CD8-positive, alpha-beta memory T cell (primary cell): Measurements from ENCODE around the gene TAGLN3. TPM values are rescaled to one million over a fixed set of nuclear protein-coding genes. Genes with fewer than 3 reads are reported as not detected.

Experiments
- CTCF ChIA-PET: fragments of 350-600 bp; sonication (Branson Sonifier 250); formaldehyde crosslinking; loops from one replicate; lab custom pipeline; 2021; ENCODE audit warnings: antibody characterized with exemption; lab: Charles Lee
- POLR2A ChIA-PET: fragments of 350-600 bp; sonication (Branson Sonifier 250); formaldehyde crosslinking; loops from one replicate; lab custom pipeline; 2021; ENCODE audit warnings: antibody characterized with exemption; lab: Charles Lee
- DNase-seq, 5 donors: peaks; one replicate each; pipeline versions ENCODE4 v3.0.0 to v3.0.0-alpha.2; 2020 to 2022; ENCODE audit warnings: mixed read lengths in 1 of 5
- H3K27ac ChIP-seq: one replicate; pipeline ENCODE4 v1.7.0; 2013; ENCODE audit warnings: low read depth, mild to moderate bottlenecking, low read length, moderate library complexity
- H3K27me3 ChIP-seq: 2 replicates; pipeline ENCODE4 v1.7.0; 2013; ENCODE audit warnings: low read length, mild to moderate bottlenecking; ENCODE audit not compliant: insufficient read depth, poor library complexity, severe bottlenecking
- H3K36me3 ChIP-seq: 2 replicates; pipeline ENCODE4 v1.7.0; 2013; ENCODE audit warnings: mild to moderate bottlenecking, low read length, moderate library complexity; ENCODE audit not compliant: insufficient read depth
- H3K4me1 ChIP-seq: 2 replicates; pipeline ENCODE4 v1.7.0; 2013; ENCODE audit warnings: mild to moderate bottlenecking, low read length, moderate library complexity; ENCODE audit not compliant: insufficient read depth
- H3K4me3 ChIP-seq: 2 replicates; pipeline ENCODE4 v1.7.0; 2013; ENCODE audit warnings: mild to moderate bottlenecking, low read length
- H3K9me3 ChIP-seq: 2 replicates; pipeline ENCODE4 v1.7.0; 2013; ENCODE audit warnings: mild to moderate bottlenecking, low read length
- H3K27ac Mint-ChIP-seq, 8 donors: one replicate each; pipeline ENCODE4 v1.8.0; 2020 to 2021; ENCODE audit warnings: mixed read lengths in 8 of 8, mild to moderate bottlenecking in 6 of 8, inconsistent platforms in 3 of 8, moderate library complexity in 3 of 8
- H3K27me3 Mint-ChIP-seq, 2 donors: one replicate each; pipeline ENCODE4 v1.8.0; 2020 to 2021; ENCODE audit warnings: mixed read lengths in 2 of 2, mild to moderate bottlenecking in 1 of 2, moderate library complexity in 1 of 2
- H3K36me3 Mint-ChIP-seq, 3 donors: one replicate each; pipeline ENCODE4 v1.8.0; 2020 to 2021; ENCODE audit warnings: mixed read lengths in 3 of 3, inconsistent platforms in 1 of 3, mild to moderate bottlenecking in 1 of 3
- H3K4me1 Mint-ChIP-seq, 3 donors: one replicate each; pipeline ENCODE4 v1.8.0; 2020 to 2021; ENCODE audit warnings: mixed read lengths in 3 of 3, inconsistent platforms in 1 of 3, mild to moderate bottlenecking in 1 of 3
- H3K4me3 Mint-ChIP-seq, 7 donors: one replicate each; pipeline ENCODE4 v1.8.0; 2020 to 2021; ENCODE audit warnings: mixed read lengths in 7 of 7, mild to moderate bottlenecking in 6 of 7, moderate library complexity in 4 of 7, inconsistent platforms in 2 of 7
- H3K9me3 Mint-ChIP-seq, 5 donors: one replicate each; pipeline ENCODE4 v1.8.0; 2020 to 2022; ENCODE audit warnings: mixed read lengths in 5 of 5, mild to moderate bottlenecking in 3 of 5, moderate library complexity in 2 of 5, inconsistent platforms in 1 of 5
- polyA plus RNA-seq: library from polyadenylated mRNA; unstranded; fragments of 300-500 nt; fragmentation: Illumina TruSeq; gene quantifications from one replicate; pipeline ENCODE4 v1.2.3, GENCODE V29; 2021
- total RNA-seq, 2 experiments: library from RNA; stranded (reverse); gene quantifications; one replicate each; pipeline ENCODE4 v1.2.3, GENCODE V29; 2021

TAGLN3 gene
- total and polyA plus RNA-seq, 3 experiments from 2014 or later: not detected

- H3K27ac Mint-ChIP-seq: peak overlapping the region; percentile 88 to 96 (median 92)
- no peaks in the 10 kb centered on the region for H3K9me3 Mint-ChIP-seq
- CTCF ChIA-PET: interaction anchor here (1.0 to 3.9 kb wide), 12 partner anchors 10 to 551 kb away, joined by 3 to 28 read pairs (median 6); partner anchors contain the start of gene PHLDB2
These were observed 19.2 kb upstream of the TAGLN3 start for GRCh38 chr3:111979434-111980038.

GRCh38 chr3:111980716-111981456, 17.8 kb upstream of the TAGLN3 start:
- H3K4me3 ChIP-seq: no peak overlapping the region
- H3K9me3 ChIP-seq: no peaks in the 10 kb centered on the region
- no peak overlapping the region for H3K27ac ChIP-seq
- peaks cover 37% of the 10 kb centered on the region for H3K4me1 ChIP-seq
- no peaks in the 10 kb centered on the region for H3K36me3 ChIP-seq
- H3K27ac Mint-ChIP-seq: peak overlapping the region in 5 of 8 donors; percentile 12 to 66 (median 26)
- H3K27me3 Mint-ChIP-seq: peaks cover 0 to 2% of the 10 kb centered on the region in 2 donors
- no peaks in the 10 kb centered on the region for H3K9me3 Mint-ChIP-seq
- H3K4me3 Mint-ChIP-seq: peak overlapping the region; percentile 34 to 97 (median 91)
- ChIA-PET CTCF (no interaction called here), POLR2A (no interaction called here)
- H3K4me1 Mint-ChIP-seq: peaks cover 56 to 72% (median 67%) of the 10 kb centered on the region in 3 donors
- DNase-seq: no peak
- H3K27me3 ChIP-seq: no peaks in the 10 kb centered on the region
- peaks cover 0 to 34% (median 7%) of the 10 kb centered on the region in 3 donors for H3K36me3 Mint-ChIP-seq

More at GRCh38 chr3:111979434-111980038, 19.2 kb upstream of the TAGLN3 start:
- H3K36me3 ChIP-seq: no peaks in the 10 kb centered on the region
- H3K27me3 ChIP-seq: no peaks in the 10 kb centered on the region
- Mint-ChIP-seq H3K4me3 (peak overlapping the region; percentile 90 to 98 (median 93)), H3K36me3 (peaks cover 0 to 25% (median 7%) of the 10 kb centered on the region in 3 donors), H3K27me3 (peaks cover 0 to 2% of the 10 kb centered on the region in 2 donors), H3K4me1 (peaks cover 43 to 58% (median 53%) of the 10 kb centered on the region in 3 donors)
- DNase-seq: peak in 2 of 5 donors; percentile 19 to 25
- H3K27ac ChIP-seq: peak overlapping the region; percentile 87
- POLR2A ChIA-PET: interaction anchor here (0.5 to 2.1 kb wide), 9 partner anchors 9 to 652 kb away, joined by 3 to 13 read pairs (median 5); partner anchors contain the start of genes ATG3 and SLC35A5
- peak overlapping the region; percentile 97 for H3K4me3 ChIP-seq
- H3K9me3 ChIP-seq: no peaks in the 10 kb centered on the region
- H3K4me1 ChIP-seq: peaks cover 37% of the 10 kb centered on the region

- H3K27me3 ChIP-seq: no peaks in the 10 kb centered on the region
- H3K4me1 Mint-ChIP-seq: peaks cover 57 to 74% (median 71%) of the 10 kb centered on the region in 3 donors
- peaks cover 0 to 37% (median 7%) of the 10 kb centered on the region in 3 donors for H3K36me3 Mint-ChIP-seq
These were observed 17.3 kb upstream of the TAGLN3 start for GRCh38 chr3:111981457-111981763.

GRCh38 chr3:111984636-111985298, 14.0 kb upstream of the TAGLN3 start:
- Mint-ChIP-seq H3K9me3 (no peaks in the 10 kb centered on the region), H3K27ac (peak overlapping the region; percentile 9 to 89 (median 24)), H3K27me3 (no peaks in the 10 kb centered on the region), H3K4me3 (peak overlapping the region in 1 of 7 donors; percentile 3), H3K36me3 (peaks cover 0 to 54% (median 10%) of the 10 kb centered on the region in 3 donors), H3K4me1 (peaks cover 60 to 86% (median 82%) of the 10 kb centered on the region in 3 donors)
- Histone ChIP-seq H3K4me1 (peaks cover 32% of the 10 kb centered on the region), H3K9me3 (no peaks in the 10 kb centered on the region), H3K36me3 (peaks cover 11% of the 10 kb centered on the region), H3K4me3 (no peak overlapping the region), H3K27me3 (no peaks in the 10 kb centered on the region), H3K27ac (no peak overlapping the region)
- CTCF ChIA-PET: interaction anchor here (1.0 kb wide), 1 partner anchor 268 kb away, joined by 3 read pairs; no protein-coding TSS in a partner anchor
- POLR2A ChIA-PET: no interaction called here
- DNase-seq: no peak

More at GRCh38 chr3:111981457-111981763, 17.3 kb upstream of the TAGLN3 start:
- ChIA-PET POLR2A (no interaction called here), CTCF (no interaction called here)
- peak overlapping the region in 2 of 8 donors; percentile 4 to 26 for H3K27ac Mint-ChIP-seq
- H3K4me1 ChIP-seq: peaks cover 37% of the 10 kb centered on the region
- peak overlapping the region in 6 of 7 donors; percentile 21 to 97 (median 38) for H3K4me3 Mint-ChIP-seq
- H3K4me3 ChIP-seq: no peak overlapping the region
- no peaks in the 10 kb centered on the region for H3K9me3 ChIP-seq
- peaks cover 0 to 2% of the 10 kb centered on the region in 2 donors for H3K27me3 Mint-ChIP-seq
- DNase-seq: no peak
- H3K36me3 ChIP-seq: no peaks in the 10 kb centered on the region
- H3K27ac ChIP-seq: no peak overlapping the region
- H3K9me3 Mint-ChIP-seq: no peaks in the 10 kb centered on the region

GRCh38 chr3:111986800-111987199, 11.9 kb upstream of the TAGLN3 start:
- no peaks in the 10 kb centered on the region for H3K27me3 ChIP-seq
- H3K4me3 ChIP-seq: no peak overlapping the region
- H3K4me1 Mint-ChIP-seq: peaks cover 41 to 65% (median 61%) of the 10 kb centered on the region in 3 donors
- CTCF ChIA-PET: interaction anchor here (1.7 to 4.7 kb wide), 2 partner anchors 28 to 270 kb away, joined by 5 to 47 read pairs; no protein-coding TSS in a partner anchor
- peaks cover 0 to 59% (median 11%) of the 10 kb centered on the region in 3 donors for H3K36me3 Mint-ChIP-seq
- H3K9me3 Mint-ChIP-seq: no peaks in the 10 kb centered on the region
- H3K9me3 ChIP-seq: no peaks in the 10 kb centered on the region
- H3K4me3 Mint-ChIP-seq: no peak overlapping the region
- POLR2A ChIA-PET: no interaction called here
- DNase-seq: no peak
- H3K27ac ChIP-seq: no peak overlapping the region
- H3K27me3 Mint-ChIP-seq: no peaks in the 10 kb centered on the region
- H3K4me1 ChIP-seq: peaks cover 14% of the 10 kb centered on the region
- H3K36me3 ChIP-seq: peaks cover 15% of the 10 kb centered on the region
- peak overlapping the region in 4 of 8 donors; percentile 17 to 83 (median 53) for H3K27ac Mint-ChIP-seq

GRCh38 chr3:111989061-111989678, 9.6 kb upstream of the TAGLN3 start:
- H3K4me3 ChIP-seq: no peak overlapping the region
- peak overlapping the region in 1 of 8 donors; percentile 44 for H3K27ac Mint-ChIP-seq
- peaks cover 15% of the 10 kb centered on the region for H3K36me3 ChIP-seq

GRCh38 chr3:111993038-111993437, 5.7 kb upstream of the TAGLN3 start:
- Histone ChIP-seq H3K4me1 (no peaks in the 10 kb centered on the region), H3K9me3 (no peaks in the 10 kb centered on the region), H3K27ac (no peak overlapping the region), H3K36me3 (peaks cover 4% of the 10 kb centered on the region), H3K4me3 (no peak overlapping the region), H3K27me3 (no peaks in the 10 kb centered on the region)
- Mint-ChIP-seq H3K27me3 (no peaks in the 10 kb centered on the region), H3K27ac (no peak overlapping the region), H3K9me3 (no peaks in the 10 kb centered on the region), H3K4me1 (peaks cover 6 to 13% (median 9%) of the 10 kb centered on the region in 3 donors), H3K36me3 (peaks cover 5 to 36% (median 12%) of the 10 kb centered on the region in 3 donors), H3K4me3 (no peak overlapping the region)
- ChIA-PET POLR2A (no interaction called here), CTCF (interaction anchor here (1.0 to 2.8 kb wide), 3 partner anchors 14 to 20 kb away, joined by 3 to 12 read pairs (median 4); partner anchors contain the start of gene ABHD10)
- DNase-seq: no peak

More at GRCh38 chr3:111989061-111989678, 9.6 kb upstream of the TAGLN3 start:
- no peaks in the 10 kb centered on the region for H3K9me3 ChIP-seq
- H3K4me1 Mint-ChIP-seq: peaks cover 27 to 42% (median 42%) of the 10 kb centered on the region in 3 donors
- CTCF ChIA-PET: interaction anchor here (0.9 to 4.7 kb wide), 9 partner anchors 10 to 271 kb away, joined by 3 to 47 read pairs (median 6); partner anchors contain the start of genes ABHD10 and TAGLN3
- H3K4me3 Mint-ChIP-seq: no peak overlapping the region
- no peaks in the 10 kb centered on the region for H3K9me3 Mint-ChIP-seq
- DNase-seq: peak in 1 of 5 donors; percentile 14
- H3K27ac ChIP-seq: no peak overlapping the region
- H3K27me3 Mint-ChIP-seq: no peaks in the 10 kb centered on the region
- peaks cover 5 to 62% (median 15%) of the 10 kb centered on the region in 3 donors for H3K36me3 Mint-ChIP-seq
- POLR2A ChIA-PET: interaction anchor here (2.3 kb wide), 1 partner anchor 10 kb away, joined by 13 read pairs; the partner anchor contains the start of gene ABHD10
- no peaks in the 10 kb centered on the region for H3K27me3 ChIP-seq
- H3K4me1 ChIP-seq: peaks cover 2% of the 10 kb centered on the region
